Measurements from ENCODE around the gene ARID1B.

- TF ChIP-seq EZH2 (IDR thresholded peaks at IDR 0.05; ENCODE audit: borderline replicate concordance), result no peak
- TF ChIP-seq CTCF (IDR thresholded peaks at IDR 0.05; ENCODE audit: poor library complexity), result no peak
- no peak for TF ChIP-seq EZH2phosphoT487 (IDR thresholded peaks at IDR 0.05; ENCODE audit: low read depth, severe bottlenecking, unreplicated experiment)
Measured at GRCh38 chr6:157116426-157116825, 339.2 kb downstream of the ARID1B start.
